Stimulated activated CD4-positive, alpha-beta T cell treated with anti-CD3 and anti-CD28 coated beads, Interleukin-12 subunit alpha, Interleukin-12 subunit beta, amount 100 ng/mL, for 48 hours (primary cell): ENCODE data around the gene CD164L2.
"Not testable (repeated sequence)": the region's sequence is repeated elsewhere in the genome, so short reads cannot be mapped to it uniquely, and the experiment has no call there.

ENCODE experiments used
- DNase-seq, 3 donors: peaks; one replicate each; pipeline ENCODE4 v3.0.0-alpha.2; 2020; ENCODE audit warnings: low read depth in 2 of 3, low spot score in 1 of 3

CD164L2 gene

DNA sequence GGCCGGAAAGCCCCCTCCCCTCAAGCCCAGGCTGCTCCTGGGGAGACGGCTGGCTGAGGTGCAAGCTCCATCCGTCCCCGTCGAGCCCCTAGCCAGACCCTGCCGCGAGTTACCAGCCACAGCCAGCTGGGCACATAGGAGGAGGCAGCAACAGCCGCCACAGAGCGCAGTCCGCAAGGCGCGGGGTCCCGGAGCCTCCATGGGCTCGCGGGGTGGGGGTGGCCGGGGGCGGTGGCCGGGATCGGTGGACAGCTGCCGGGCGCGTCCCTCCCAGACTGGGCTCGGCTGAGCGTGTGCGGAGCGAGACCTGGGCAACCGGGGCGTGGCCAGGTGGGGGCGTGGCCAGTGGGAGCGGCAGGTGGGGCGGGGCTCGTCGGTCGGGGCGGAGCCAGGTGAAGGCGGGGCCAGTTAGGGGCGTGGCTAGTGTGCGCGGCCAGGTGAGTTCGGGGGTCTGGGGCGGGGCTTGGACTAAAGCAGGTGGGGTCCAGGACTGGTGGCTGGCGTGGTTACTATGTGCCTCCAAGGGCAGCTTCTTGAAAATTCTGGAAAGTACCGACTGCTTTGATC, at the start of gene CD164L2:
CD164L2 (minus strand) TSS at position 295 of the 567 bp plus-strand sequence; CDS start at position 201, 94 bp downstream.
- peak in 1 of 3 donors; percentile 44 for DNase-seq

DNA sequence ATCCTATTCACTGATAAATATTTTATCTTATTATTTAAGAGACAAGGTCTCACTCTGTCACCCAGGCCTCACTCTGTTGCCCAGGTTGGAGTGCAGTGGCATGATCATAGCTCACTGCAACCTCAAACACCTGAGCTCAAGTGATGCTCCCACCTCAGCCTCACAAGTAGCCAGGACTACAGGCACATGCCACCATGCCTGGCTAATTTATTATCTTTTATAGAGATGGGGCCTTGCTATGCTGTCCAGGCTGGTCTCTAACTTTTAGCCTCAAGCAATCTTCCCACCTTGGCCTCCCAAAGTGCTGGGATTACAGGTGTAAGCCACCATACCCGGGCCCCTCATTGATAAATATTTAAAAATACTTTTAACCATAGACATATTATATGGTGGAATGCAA, 49.6 kb upstream of the CD164L2 start:
- DNase-seq: not testable (repeated sequence)

DNA sequence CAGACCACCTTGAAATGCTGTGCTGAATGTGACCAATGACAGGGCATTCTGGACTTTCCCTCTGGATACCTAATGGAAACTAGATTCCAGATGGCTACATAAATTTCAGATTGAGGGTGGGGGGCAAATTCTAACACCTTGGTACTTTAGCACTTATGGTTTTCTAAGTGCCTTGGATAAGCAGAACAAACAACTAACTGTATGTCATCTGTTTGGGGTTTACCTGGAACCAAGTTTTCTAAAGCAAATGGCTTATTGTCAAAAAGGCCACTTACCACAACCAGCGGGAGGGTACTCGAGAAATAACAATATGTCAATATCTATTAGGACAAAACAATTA, 48.4 kb upstream of the CD164L2 start:
- DNase-seq: no peak

- no peak for DNase-seq
Measured at GRCh38 chr1:27430903-27431600, 47.9 kb upstream of the CD164L2 start.

- DNase-seq: no peak
Measured at GRCh38 chr1:27429029-27429425, 45.9 kb upstream of the CD164L2 start.

- DNase-seq: peak in 1 of 3 donors; percentile 20
Measured at GRCh38 chr1:27428316-27429028, 45.3 kb upstream of the CD164L2 start.

- DNase-seq: no peak
Measured at GRCh38 chr1:27427816-27428315, 44.7 kb upstream of the CD164L2 start.

- no peak for DNase-seq
Measured at GRCh38 chr1:27427329-27427728, 44.2 kb upstream of the CD164L2 start.

DNA sequence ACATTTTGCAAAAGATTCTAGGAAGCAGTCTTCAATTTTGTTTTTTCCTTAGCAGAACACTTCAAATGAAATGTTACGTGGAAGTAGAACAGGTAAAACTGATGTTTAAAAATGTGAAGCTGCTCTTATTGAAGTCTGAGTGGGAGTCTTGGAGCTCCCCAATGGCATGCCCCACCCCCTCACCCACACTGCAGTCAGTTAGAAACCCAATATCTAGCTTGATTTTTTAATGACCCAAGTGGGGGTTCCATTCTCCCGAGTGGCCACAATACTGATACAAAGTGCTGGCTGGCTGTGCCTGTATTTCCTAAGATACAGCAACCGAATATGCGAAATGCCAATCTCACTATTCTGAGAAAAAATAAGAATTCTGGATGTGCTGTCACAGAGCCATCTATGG, 40.6 kb upstream of the CD164L2 start:
- no peak for DNase-seq

GRCh38 chr1:27418326-27419185, 35.4 kb upstream of the CD164L2 start:
- peak; percentile 44 to 66 (median 60) for DNase-seq

- DNase-seq: no peak
Measured at GRCh38 chr1:27417713-27418112, 34.6 kb upstream of the CD164L2 start.

DNA sequence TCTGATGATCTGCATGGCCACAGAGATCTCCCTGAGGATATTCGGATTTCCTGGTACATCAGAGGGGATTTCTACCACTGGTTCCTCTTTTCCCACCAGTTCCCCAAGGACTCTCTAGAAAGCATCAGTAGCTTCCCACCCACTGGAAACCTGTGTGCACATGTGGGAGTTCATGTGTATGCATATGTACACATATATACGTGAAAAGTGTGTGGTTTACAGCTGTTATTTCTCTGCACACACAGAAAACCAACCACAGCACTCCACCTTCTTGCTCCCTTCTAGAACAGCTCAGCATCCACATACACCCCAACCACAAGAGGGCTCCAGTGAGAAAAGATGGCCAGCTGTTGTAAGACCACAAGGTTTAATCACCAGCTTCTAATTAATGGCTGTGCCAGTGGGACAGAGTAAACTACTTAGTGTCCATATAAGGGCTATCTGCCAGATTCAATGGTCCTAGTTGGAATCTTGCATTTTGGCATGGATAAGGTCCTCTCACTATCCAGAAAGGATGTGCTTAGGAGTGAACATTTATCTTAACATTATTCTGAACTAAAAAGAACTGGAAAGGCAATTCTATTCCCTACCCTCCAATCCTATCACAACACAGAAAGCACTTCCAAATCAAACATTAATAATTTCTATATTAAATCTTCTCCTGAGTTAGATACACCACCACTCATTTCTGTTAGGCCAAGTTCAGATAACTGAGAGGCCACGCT, 33.4 kb upstream of the CD164L2 start:
- peak in 2 of 3 donors; percentile 33 to 70 for DNase-seq

DNA sequence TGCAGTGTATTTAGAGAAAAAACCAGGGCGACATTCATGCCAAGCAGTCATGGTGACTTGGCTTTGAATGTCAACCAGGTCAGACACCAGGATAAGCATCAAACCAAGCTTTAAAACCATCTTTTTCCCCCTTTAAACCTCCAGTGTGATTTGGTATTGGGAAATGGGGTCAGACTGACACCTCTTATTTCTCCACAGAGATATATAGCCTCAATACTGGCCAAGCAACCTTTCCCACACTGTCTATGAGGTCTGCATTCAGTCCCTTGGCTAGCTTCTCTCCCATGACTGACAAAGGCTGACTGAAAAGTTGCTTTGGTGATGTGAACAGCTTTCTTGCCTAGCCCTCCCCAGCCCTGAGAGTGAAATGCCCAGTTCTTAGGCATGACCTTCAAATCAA, 31.0 kb upstream of the CD164L2 start:
- DNase-seq: no peak

GRCh38 chr1:27413004-27413403, 29.9 kb upstream of the CD164L2 start:
- DNase-seq: no peak

DNA sequence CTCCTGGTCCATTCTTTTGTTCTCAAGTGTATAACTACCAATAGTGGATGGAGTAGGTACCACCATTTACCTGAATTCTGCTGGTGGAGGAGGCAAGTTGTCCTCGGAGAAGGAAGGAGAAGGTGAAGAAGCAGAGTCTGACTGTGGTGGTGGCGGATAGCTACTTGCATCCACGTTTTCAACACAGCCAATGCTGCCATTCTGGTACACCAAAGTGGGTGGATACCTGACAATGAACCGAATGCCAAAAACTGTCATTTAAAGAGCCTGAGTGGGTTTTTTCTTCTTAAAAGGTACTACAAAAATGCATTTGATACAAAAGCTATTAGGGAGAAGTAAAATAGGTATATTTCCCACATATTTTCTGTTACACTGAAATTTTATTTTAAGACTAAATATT, 29.4 kb upstream of the CD164L2 start:
- DNase-seq: no peak

GRCh38 chr1:27410709-27411108, 27.6 kb upstream of the CD164L2 start:
- DNase-seq: no peak

- no peak for DNase-seq
Measured at GRCh38 chr1:27409669-27410068, 26.5 kb upstream of the CD164L2 start.

GRCh38 chr1:27408151-27408550, 25.0 kb upstream of the CD164L2 start:
- no peak for DNase-seq

- not testable (repeated sequence) for DNase-seq
Measured at GRCh38 chr1:27406791-27407190, 23.7 kb upstream of the CD164L2 start.

- DNase-seq: no peak
Measured at GRCh38 chr1:27406362-27406680, 23.2 kb upstream of the CD164L2 start.
